Measurements from ENCODE around the gene FSHR. TPM values are rescaled to one million over a fixed set of nuclear protein-coding genes. Genes with fewer than 3 reads are reported as not detected.

The FSHR gene
- total RNA-seq, 1 experiment from 2014 or later = not detected

DNA sequence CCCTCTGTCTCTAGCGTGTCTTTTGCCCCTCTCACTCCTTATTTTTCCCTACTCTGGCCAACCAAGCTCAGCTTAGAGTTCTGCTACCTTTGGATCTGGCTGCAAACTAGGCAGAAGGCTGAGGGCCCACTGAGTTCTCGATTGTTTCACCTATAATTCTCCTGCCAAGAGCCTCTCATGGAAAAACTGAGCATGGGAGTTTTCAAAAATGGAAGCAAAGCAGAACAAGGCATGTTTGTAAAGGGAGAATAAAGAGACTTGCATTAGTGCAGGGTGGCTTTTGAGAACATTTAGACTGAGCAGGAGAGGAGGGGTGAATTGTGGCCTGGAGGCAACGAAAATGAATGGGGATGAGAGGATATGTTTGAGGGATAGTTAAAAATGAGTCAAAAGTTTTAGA is 45.9 kb downstream of the FSHR start:
- Histone ChIP-seq H3K79me2 (ENCODE audit: low read depth) (no peaks in the 10 kb centered on the region), H3K27ac (no peak overlapping the region), H3K4me2 (no peak overlapping the region), H3K36me3 (ENCODE audit: low read depth) (no peaks in the 10 kb centered on the region), H3K27me3 (ENCODE audit: insufficient read depth, low read depth) (no peaks in the 10 kb centered on the region), H3K9me3 (ENCODE audit: insufficient read depth, low read depth) (no peaks in the 10 kb centered on the region), H4K20me1 (ENCODE audit: insufficient read depth) (no peaks in the 10 kb centered on the region), H2AFZ (no peak overlapping the region), H3K9me2 (ENCODE audit: insufficient read depth) (no peaks in the 10 kb centered on the region), H3F3A (ENCODE audit: insufficient read depth, low read depth) (no peaks in the 10 kb centered on the region), H3K4me1 (replicated peaks; ENCODE audit: insufficient read depth) (no peaks in the 10 kb centered on the region), H3K4me3 (no peak overlapping the region)
- TF ChIP-seq CTCF (conservative IDR thresholded peaks at IDR 0.05) (no peak), EZH2 (IDR thresholded peaks at IDR 0.05; ENCODE audit: low read depth) (no peak)
- intact Hi-C loops (cut with micrococcal nuclease; ENCODE audit: unreplicated experiment) = no loop called here
- ChIA-PET POLR2A (ENCODE audit: unreplicated experiment) (no interaction called here), CTCF (no interaction called here)
- no peak for DNase-seq
- BruUV-seq (replicated peaks) = no TSS peak

GRCh38 chr2:49105506-49105905 is 48.8 kb downstream of the FSHR start:
- no peaks in the 10 kb centered on the region for H4K20me1 ChIP-seq (ENCODE audit: insufficient read depth)
- intact Hi-C loops (cut with micrococcal nuclease; ENCODE audit: unreplicated experiment) = no loop called here
- H3K27ac ChIP-seq = no peak overlapping the region
- no peaks in the 10 kb centered on the region for H3K27me3 ChIP-seq (ENCODE audit: insufficient read depth, low read depth)
- H3K36me3 ChIP-seq (ENCODE audit: low read depth) = no peaks in the 10 kb centered on the region
- TF ChIP-seq CTCF (conservative IDR thresholded peaks at IDR 0.05) (no peak), EZH2 (IDR thresholded peaks at IDR 0.05; ENCODE audit: low read depth) (no peak)
- H3K9me3 ChIP-seq (ENCODE audit: insufficient read depth, low read depth) = no peaks in the 10 kb centered on the region
- CTCF ChIA-PET = no interaction called here
- no peaks in the 10 kb centered on the region for H3K79me2 ChIP-seq (ENCODE audit: low read depth)
- POLR2A ChIA-PET (ENCODE audit: unreplicated experiment) = no interaction called here
- no peak overlapping the region for H2AFZ ChIP-seq
- no peak for DNase-seq
- no peaks in the 10 kb centered on the region for H3K9me2 ChIP-seq (ENCODE audit: insufficient read depth)
- no peak overlapping the region for H3K4me3 ChIP-seq
- BruUV-seq (replicated peaks) = no TSS peak
- no peaks in the 10 kb centered on the region for H3F3A ChIP-seq (ENCODE audit: insufficient read depth, low read depth)
- H3K4me1 ChIP-seq (replicated peaks; ENCODE audit: insufficient read depth) = no peaks in the 10 kb centered on the region
- H3K4me2 ChIP-seq = no peak overlapping the region

DNA sequence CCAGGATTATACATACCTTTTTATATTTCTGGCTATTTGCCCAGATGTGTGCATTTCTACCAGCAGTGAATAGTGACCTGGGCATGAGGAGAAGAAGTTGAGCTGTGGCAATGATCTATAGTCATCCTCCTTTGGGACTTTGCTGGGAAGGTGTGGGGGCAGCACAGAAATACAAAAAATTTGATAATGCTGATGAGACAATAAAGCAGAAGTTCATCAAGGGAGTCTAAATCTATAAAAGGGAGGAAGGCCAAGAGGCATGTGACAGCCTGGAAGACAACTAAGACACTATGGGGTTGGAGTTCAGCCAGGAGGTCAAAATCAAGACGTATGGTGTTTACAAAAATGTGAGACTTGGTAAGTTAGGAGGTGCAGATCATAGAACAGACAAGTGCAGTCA is 52.2 kb downstream of the FSHR start:
- Histone ChIP-seq H3K9me2 (ENCODE audit: insufficient read depth) (no peaks in the 10 kb centered on the region), H3K4me3 (no peak overlapping the region), H3K9me3 (ENCODE audit: insufficient read depth, low read depth) (no peaks in the 10 kb centered on the region), H3K27ac (no peak overlapping the region), H3F3A (ENCODE audit: insufficient read depth, low read depth) (no peaks in the 10 kb centered on the region), H3K4me1 (replicated peaks; ENCODE audit: insufficient read depth) (no peaks in the 10 kb centered on the region), H3K27me3 (ENCODE audit: insufficient read depth, low read depth) (no peaks in the 10 kb centered on the region), H3K79me2 (ENCODE audit: low read depth) (no peaks in the 10 kb centered on the region), H3K36me3 (ENCODE audit: low read depth) (no peaks in the 10 kb centered on the region), H4K20me1 (ENCODE audit: insufficient read depth) (no peaks in the 10 kb centered on the region), H3K4me2 (no peak overlapping the region), H2AFZ (no peak overlapping the region)
- POLR2A ChIA-PET (ENCODE audit: unreplicated experiment) = no interaction called here
- DNase-seq = no peak
- TF ChIP-seq CTCF (conservative IDR thresholded peaks at IDR 0.05) = no peak
- TF ChIP-seq EZH2 (IDR thresholded peaks at IDR 0.05; ENCODE audit: low read depth) = no peak
- intact Hi-C loops (cut with micrococcal nuclease; ENCODE audit: unreplicated experiment) = no loop called here
- no TSS peak for BruUV-seq (replicated peaks)
- CTCF ChIA-PET = no interaction called here

Measured in PC-9 (cell line).